ENCODE results near the gene CELA1. TPM values are rescaled to one million over a fixed set of nuclear protein-coding genes. Genes with fewer than 3 reads are reported as not detected.

CELA1 gene
- total RNA-seq, 1 experiment from 2014 or later = not detected

GRCh38 chr12:51374856-51375255 lies 28.4 kb upstream of the CELA1 start:
- DNase-seq (ENCODE audit: low spot score) = no peak

- no peak for DNase-seq (ENCODE audit: low spot score)
Measured at GRCh38 chr12:51374361-51374760, 27.9 kb upstream of the CELA1 start.

- no peak for DNase-seq (ENCODE audit: low spot score)
Measured at GRCh38 chr12:51373187-51373586, 26.7 kb upstream of the CELA1 start.

- no peak for DNase-seq (ENCODE audit: low spot score)
Measured at GRCh38 chr12:51372021-51372420, 25.5 kb upstream of the CELA1 start.

- DNase-seq (ENCODE audit: low spot score) = peak; percentile 98
Measured at GRCh38 chr12:51371295-51371953, 24.9 kb upstream of the CELA1 start.

GRCh38 chr12:51370667-51371066 lies 24.2 kb upstream of the CELA1 start:
- no peak for DNase-seq (ENCODE audit: low spot score)

- DNase-seq (ENCODE audit: low spot score) = no peak
Measured at GRCh38 chr12:51369581-51369980, 23.1 kb upstream of the CELA1 start.

GRCh38 chr12:51368640-51369517 lies 22.4 kb upstream of the CELA1 start:
- peak; percentile 80 for DNase-seq (ENCODE audit: low spot score)

GRCh38 chr12:51365276-51365675 lies 18.8 kb upstream of the CELA1 start:
- DNase-seq (ENCODE audit: low spot score) = no peak

- DNase-seq (ENCODE audit: low spot score) = no peak
Measured at GRCh38 chr12:51364001-51364400, 17.5 kb upstream of the CELA1 start.

- no peak for DNase-seq (ENCODE audit: low spot score)
Measured at GRCh38 chr12:51362747-51363342, 16.4 kb upstream of the CELA1 start.

- no peak for DNase-seq (ENCODE audit: low spot score)
Measured at GRCh38 chr12:51362307-51362706, 15.8 kb upstream of the CELA1 start.

- no peak for DNase-seq (ENCODE audit: low spot score)
Measured at GRCh38 chr12:51361161-51362016, 14.9 kb upstream of the CELA1 start.

- no peak for DNase-seq (ENCODE audit: low spot score)
Measured at GRCh38 chr12:51360315-51360714, 13.8 kb upstream of the CELA1 start.

GRCh38 chr12:51359851-51360250 lies 13.4 kb upstream of the CELA1 start:
- DNase-seq (ENCODE audit: low spot score) = no peak

GRCh38 chr12:51358496-51358895 lies 12.0 kb upstream of the CELA1 start:
- DNase-seq (ENCODE audit: low spot score) = no peak

GRCh38 chr12:51357374-51358047 lies 11.0 kb upstream of the CELA1 start:
- DNase-seq (ENCODE audit: low spot score) = no peak

- DNase-seq (ENCODE audit: low spot score) = peak; percentile 35
Measured at GRCh38 chr12:51351913-51352532, 5.5 kb upstream of the CELA1 start.

- DNase-seq (ENCODE audit: low spot score) = no peak
Measured at GRCh38 chr12:51349026-51349425, 2.5 kb upstream of the CELA1 start.

GRCh38 chr12:51348116-51348515 lies 1.6 kb upstream of the CELA1 start:
- DNase-seq (ENCODE audit: low spot score) = no peak

GRCh38 chr12:51345681-51346080 lies 798 bp downstream of the CELA1 start:
- peak; percentile 30 for DNase-seq (ENCODE audit: low spot score)
